Hematopoietic multipotent progenitor cell treated with erythropoietin and hydrocortisone succinate and interleukin-3 and kit ligand, for 6 days (in vitro differentiated cells): ENCODE measurements around the gene BCAP31.
"Not testable (repeated sequence)": the region's sequence is repeated elsewhere in the genome, so short reads cannot be mapped to it uniquely, and the experiment has no call there.

Source experiments
- DNase-seq: peaks from one replicate; pipeline ENCODE4 v3.0.0-alpha.2; 2015

The BCAP31 gene

DNA sequence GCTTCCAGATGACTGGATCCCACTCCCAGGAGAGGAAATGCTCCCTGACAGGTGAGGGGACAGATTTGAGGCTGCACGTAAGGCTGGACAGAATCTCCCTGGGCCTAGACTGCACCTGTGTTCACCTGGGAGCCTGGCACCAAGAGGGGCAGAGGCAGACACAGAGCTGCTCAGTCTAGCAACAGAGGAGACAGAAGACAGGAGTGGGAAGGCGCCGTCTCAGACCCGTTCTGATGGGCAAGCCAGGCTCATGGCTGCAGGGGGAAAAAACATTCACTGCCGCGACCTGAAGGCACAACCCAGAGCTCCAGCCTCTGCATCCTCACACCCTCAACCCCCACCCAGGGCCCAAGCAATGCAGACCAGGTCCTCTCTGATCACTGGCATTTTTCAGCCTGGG lies 16.8 kb downstream of the BCAP31 start:
- DNase-seq: no peak

DNA sequence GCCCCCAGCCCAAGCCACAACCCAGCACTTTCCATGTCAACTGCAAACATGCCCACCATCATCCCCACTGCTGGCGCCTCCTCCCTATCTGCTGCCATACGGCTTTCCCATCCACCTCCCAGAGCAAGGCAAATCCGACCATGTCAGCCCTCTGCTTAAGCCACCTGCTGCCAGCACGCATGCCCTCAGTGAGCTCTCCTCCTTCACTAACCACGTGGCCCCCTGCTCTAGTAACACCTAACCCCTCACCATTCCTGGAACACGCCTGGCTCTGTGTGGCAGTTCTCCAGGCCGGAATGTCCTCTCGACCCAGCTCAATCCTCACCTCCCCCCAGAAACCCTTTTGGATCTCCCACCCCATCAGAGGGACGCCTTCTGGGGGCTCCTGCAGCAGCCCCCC lies 17.4 kb downstream of the BCAP31 start:
- DNase-seq: no peak

DNA sequence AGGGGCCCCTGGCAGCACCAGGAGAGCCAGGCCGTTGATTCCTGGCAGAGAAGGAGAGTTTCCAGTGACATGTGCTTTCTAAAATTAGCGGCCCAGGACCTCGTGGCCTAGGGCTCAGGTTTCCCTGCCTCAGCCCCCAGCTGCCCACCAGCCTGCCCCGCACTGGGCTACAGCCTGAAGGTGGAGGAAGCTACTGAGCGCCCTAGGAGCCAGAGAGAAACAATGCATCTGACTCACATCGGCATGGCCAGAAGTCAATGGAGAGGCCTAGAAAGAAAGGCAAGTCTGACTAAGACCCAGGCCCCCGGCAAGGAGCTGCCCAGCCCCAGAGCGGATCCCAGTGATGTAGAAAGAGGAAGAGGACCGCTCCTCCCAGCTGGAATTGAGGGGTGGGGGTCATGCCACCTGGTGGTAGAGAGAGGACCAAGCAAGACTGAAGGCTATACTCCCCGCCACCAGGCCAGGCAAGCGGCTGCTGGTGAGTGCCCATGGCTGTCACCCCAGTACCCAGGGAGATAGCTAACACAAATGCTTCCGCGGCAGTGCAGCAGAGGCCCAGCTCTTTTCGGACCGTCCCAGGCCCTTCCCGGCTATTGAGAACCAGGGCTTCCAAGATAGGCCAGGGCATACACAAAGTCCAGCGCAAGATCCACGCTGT lies 18.7 kb downstream of the BCAP31 start:
- not testable (repeated sequence) for DNase-seq

DNA sequence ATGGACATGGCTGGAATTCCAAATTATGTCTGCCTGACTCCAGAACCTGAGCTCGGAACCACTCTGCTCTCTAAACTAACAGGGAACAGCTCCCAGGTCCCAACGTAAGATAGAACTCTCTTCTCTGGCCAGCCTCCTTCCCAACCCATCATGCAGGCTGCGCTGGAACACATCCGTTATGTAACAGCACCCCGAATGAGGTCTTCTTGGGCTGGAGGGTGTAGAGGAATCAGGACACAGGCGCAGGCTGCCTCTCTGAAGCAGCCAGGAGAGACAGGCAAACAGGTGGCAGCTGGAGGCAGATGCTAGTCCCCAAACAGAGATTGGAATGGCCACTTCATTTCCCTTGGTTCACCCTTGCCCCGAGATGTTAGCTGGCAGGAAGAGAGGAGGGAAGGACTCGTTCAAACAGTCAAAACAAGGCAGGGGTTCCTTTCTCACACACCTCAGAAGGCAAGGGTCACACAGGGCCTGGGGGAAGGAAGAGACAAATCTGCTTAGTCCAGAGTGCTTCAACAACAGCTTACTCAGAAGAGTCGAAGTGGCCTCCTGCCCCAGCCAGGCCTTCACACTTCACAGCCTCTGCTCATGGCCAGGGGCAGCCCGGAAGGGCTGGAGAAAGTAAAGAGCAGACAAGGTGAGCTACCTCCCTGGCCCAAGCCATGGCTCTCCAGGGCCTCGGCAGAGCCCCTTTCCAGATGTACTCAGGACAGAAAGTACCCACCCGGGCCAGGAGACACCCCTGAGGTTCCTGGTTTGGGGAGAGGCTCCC lies 19.4 kb downstream of the BCAP31 start:
- DNase-seq: not testable (repeated sequence)

DNA sequence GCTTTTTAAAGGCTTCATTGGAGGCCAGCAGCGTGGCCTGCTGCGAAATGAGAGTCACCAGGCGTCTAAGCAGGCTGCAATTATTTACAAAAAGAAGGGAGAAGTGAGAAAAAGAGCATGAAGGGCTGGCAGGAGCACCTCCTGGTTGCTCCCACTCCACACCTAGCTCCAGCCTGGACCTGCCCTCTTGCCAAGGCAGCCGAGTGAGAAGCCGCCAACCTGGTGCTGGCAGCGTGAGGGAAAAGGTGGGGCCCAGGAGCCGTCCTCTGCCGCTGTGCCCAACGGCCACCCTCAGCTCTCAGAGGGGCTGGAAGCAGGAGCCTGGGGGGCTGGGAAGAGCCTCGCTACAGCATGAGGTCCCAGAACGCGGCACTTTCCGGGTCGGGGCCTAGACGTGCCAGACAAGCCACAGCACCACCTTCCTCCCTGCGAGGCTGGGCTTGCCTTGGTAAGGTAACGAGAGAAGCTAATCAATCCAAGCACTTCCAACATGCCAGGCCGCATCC lies 20.1 kb downstream of the BCAP31 start:
- DNase-seq: no peak

DNA sequence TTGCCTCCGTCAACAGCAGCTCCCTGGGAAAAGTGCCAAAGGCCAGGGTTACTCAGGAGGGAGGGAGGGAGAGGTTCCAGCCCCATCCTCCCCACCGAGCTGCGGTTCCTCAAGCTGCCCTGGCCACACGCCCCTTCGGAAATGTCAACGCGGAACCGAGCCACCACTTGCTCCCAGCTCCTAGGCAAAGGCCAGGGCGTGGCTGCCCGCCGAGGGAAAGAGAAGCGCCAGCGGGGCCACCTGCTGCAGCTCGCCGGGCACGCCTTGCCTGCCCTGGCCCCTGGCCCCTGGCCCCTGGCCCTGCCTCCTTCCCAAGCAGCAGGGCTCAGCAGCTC lies 21.2 kb downstream of the BCAP31 start:
- DNase-seq: no peak

DNA sequence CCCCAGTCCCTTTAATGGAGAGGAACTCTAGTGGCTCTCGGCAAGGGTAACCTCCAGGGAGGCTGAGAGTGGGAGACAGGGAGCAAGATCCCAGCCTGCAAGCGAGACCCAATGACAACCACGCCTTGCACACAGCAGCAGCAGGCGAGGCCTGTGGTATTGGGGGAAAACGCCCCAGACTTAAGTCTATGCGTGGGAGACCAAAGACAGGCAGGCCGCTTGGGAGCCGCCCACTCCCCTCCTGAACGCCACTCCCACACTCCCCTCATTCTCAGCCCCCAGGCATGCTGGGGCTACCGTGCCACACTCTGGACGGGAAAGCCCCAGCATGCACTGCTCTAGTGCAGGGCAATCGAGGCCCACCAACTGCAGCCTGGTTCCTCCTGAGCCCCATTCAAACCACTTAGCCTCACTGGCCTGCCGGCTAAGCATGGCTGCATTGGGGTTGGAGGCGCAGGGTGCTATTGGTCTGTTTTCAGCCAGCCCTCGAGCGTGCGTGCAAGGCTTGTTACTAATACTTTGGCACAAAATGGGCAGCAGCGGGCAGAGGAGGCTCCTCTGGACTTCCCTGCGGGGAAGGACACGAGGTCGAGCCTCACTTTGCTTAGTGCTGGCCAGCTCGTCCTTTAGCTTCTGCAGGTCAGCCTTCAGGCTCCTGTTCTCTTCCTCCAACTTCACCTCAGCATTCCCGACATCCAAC lies 21.7 kb downstream of the BCAP31 start:
- no peak for DNase-seq

DNA sequence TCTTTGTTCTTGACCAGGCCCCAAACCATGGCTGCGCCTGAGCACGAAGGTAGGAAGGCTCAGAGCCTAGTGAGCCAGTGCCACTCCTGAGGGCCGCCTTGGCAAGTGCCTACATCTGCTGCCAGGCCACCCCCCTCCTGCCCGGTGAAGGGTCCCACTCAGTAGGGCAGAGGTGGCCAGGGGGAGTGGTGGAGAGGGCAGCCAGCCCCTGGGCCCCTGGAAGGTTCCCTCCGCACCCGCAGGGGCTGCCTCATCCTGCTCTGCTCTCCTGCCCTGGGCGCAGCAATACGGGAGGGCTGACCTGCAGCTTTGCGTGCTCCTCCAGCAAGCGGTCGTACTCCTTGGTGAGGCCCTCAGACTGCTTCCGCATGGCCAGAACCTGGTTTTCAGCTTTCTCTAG lies 22.5 kb downstream of the BCAP31 start:
- DNase-seq: no peak

DNA sequence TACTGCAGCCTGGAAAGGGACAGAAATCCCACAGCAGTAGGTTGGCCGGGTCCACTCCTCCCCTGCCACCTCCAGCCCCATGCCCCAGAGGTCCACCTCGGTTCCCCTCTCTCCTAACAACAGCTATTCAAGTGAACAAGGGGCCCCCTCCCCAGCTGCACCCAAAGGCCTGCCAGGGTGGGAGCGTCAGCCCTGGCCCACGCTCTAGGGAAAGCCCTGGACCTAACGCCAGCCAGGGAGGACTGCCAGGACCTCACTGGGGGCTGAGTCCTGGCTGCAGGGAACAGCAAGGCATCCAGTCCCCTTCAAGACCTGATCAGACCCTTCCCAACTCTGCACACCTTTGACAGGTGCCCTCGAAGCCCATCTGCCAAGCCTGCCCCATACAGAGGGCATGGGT lies 23.2 kb downstream of the BCAP31 start:
- no peak for DNase-seq

DNA sequence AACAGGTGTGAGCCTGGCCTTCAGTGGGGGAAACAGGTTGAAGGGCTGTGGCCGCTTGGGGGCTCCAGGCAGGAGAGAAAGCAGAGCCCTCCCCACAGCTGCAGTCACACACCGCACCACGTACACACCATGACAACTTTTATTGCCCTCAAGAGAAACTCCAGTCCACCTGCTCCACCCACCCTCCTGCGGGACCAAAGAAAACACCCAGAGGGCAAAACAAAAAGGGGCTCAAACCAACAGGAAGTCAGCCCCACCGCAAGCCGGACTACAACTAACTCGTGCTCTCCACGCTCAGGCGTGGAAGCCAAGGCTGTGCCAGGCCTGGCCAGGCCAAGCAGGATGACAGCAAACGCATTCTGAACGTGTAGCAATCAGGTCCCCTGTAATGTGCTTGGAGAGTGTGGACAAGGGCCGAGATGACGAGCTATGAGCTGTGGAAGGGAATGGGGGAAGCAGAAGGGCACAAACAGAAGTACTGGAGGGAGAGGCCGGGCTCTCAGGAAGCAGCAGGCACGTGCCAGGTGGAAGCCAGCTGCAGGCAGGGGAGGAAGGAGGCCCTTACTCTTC lies 23.7 kb downstream of the BCAP31 start:
- no peak for DNase-seq

DNA sequence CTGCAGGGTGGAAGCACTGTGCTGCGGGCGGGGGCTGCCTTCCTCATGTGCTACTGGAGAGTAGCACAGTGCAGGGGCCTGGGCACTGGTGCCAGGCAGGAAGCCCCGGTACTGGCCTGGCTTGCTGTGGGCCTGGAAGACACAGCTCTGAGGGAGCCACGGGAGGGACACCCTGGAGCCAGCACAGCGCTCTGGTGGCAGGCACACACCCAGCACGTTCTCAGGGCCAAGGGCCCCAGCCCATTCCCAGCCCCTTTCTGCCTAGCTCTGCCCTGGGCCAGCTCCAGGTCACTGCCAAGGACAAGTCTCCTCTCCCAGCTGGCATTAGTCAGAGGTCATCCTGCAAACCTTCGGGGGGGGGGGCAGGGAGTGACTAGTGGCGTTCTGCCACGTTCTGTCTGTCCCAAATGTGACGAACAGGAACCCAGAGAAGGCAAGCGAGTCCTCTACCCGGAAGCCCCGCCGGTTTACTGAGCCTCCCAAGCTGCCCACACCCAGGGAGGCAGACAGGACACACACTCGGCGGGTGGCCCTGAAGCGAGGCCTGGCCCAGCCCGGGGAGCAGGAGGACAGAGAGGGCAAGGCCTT lies 24.3 kb downstream of the BCAP31 start:
- not testable (repeated sequence) for DNase-seq

DNA sequence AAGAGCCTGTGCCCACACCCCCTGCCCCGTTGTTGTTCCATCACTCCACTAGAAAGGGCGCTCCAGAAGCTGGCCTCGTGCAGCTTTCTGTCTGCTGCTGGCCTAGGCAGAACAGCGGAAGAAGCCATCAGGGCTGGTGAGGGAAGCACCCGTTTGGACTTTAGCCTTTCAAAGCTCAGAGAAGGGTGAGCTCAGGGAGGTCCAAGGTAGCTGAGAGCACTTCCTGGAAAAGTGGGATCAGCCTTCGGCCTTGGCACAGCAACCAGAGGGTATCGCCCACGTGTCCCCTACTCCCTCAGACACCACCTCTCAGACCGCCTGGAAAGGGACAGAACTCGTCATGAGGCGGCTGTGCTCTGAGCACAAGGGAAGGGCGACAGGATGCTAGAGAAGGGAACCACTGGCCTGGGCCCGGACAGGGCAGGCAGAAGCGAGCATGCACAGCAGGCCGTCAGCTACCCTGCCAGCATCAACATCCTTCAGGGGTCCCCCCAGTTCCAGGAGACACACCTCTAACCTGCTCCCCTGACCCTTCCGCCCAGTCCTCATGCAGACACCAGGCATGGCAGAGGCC lies 24.9 kb downstream of the BCAP31 start:
- not testable (repeated sequence) for DNase-seq

DNA sequence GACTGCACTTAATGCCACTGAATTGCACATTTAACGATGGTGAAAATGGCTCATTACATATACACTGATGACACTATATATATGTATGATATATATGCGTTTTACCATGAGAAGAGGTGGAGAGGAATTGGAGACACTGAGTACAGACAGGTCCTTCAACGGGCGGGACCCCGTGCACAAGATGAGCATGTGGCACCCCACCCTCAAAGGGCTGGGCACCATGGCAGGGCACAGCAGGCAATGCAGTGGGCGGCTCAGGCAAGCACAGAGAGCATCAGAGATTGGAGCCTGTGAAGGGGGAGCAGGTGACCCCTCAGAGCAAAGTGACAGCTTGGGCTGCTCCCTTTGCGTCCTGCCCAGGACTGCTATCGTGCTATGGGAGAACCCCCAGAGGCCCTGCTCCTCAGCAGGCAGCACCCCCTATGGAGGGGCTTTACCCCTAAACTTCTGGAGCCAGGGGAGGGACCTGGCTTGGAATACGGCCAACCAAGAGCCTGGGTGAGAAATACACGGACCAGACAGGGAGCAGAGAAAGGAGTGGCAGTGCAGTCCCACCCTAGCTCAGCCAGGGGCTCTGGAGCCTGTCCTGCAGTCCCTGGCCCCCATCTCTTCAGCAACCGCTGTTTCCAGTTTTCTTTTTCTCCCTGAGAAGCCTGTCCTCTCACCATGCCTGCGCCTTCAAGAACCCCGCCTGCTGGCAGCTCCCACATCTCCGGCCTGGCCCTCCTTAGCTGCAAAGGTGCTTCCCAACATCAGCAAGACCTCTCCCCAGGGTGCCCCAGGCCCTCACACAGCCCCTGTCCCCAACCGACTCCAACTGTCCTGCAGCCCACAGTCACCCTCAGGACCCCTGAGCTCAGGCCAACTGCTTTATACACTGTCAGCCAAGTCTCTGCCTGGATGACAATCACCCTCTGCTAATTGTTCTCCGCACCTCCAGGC lies 26.0 kb downstream of the BCAP31 start:
- DNase-seq: no peak

DNA sequence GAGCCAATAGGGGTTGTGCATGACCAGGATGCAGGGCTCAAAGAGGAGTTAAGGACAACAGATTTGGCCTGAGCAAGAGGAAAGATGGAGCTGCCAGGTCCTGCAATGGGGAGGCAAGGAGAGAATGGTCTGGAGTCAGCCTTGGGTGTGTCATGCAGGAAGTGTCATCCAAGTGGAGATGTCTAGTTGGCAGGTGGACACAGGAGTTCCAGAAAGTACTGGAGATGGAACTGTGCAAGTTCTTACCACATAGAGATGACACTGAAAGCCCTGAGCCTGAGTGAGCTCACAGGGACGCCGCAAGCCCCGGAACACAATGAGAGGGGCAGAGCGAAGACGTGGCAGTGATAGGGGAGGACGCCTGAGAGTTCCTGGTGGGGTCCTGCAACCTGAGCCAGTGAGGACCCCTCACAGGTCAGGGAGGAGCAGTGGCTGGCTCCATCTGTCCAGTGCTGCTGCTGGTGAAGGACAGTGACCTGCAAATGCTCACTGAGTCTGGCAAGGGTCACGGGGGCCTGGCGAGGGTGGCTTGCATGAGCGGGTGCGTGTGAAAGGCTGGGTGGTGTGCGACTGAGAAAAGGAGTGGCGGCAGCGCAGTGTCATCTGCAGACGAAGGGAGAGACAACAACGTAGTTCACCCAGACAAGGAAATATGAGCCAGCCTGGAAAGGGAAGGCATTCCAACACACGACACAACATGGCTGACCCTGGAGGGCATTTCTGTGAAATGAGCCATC lies 27.0 kb downstream of the BCAP31 start:
- DNase-seq: not testable (repeated sequence)

DNA sequence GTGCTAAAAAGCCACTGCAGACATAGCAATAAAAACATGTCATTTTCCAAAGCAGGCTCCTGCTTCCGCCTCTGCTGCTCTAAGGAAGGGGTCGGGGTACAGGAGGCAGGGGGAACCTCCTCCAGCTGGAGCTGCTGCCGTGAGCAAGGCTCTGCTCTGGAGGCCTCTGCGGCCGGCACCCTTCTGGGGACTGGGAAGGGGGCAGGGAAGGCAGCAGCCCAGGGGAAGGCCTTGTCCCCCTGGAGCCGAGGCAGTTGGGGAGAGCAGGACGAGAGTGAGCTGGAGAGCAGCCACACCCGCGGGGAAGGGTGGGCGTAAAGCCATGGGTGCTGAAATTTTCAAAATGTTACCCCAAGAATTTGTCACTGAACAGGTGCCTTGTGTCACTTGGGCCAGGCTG lies 27.6 kb downstream of the BCAP31 start:
- DNase-seq: not testable (repeated sequence)

DNA sequence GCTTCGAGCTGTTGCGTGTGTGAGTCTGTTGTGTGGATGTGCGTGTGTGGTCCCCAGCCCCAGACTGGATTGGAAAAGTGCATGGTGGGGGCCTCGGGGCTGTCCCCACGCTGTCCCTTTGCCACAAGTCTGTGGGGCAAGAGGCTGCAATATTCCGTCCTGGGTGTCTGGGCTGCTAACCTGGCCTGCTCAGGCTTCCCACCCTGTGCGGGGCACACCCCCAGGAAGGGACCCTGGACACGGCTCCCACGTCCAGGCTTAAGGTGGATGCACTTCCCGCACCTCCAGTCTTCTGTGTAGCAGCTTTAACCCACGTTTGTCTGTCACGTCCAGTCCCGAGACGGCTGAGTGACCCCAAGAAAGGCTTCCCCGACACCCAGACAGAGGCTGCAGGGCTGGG lies 28.1 kb downstream of the BCAP31 start:
- no peak for DNase-seq

DNA sequence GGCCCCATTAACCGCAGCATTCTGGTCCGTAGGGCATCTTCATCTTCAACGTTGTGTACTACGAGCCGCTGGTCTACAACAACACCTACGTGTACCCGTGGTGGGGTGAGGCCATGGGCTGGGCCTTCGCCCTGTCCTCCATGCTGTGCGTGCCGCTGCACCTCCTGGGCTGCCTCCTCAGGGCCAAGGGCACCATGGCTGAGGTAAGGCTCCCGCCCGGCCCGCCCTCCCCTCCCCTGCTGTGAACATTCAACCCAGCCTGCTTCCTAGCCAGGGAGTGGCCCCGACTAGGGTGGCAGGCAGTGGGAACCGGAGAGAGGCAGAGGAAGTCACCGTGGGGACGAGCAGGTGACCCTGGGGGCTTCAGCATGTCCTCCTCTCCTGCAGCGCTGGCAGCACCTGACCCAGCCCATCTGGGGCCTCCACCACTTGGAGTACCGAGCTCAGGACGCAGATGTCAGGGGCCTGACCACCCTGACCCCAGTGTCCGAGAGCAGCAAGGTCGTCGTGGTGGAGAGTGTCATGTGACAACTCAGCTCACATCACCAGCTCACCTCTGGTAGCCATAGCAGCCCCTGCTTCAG lies 29.4 kb downstream of the BCAP31 start:
- no peak for DNase-seq

DNA sequence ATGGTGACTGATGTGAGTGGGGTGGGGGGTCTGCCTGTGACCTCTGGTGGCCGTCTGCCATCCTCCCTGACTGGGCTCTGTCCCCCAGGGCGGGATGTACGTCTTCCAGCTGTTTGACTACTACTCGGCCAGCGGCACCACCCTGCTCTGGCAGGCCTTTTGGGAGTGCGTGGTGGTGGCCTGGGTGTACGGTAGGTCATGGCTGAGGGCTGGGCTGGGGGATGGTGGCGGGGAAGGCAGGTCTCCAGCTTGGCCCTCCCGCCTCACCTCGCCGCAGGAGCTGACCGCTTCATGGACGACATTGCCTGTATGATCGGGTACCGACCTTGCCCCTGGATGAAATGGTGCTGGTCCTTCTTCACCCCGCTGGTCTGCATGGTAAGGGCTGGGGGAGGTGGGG lies 29.9 kb downstream of the BCAP31 start:
- DNase-seq: not testable (repeated sequence)

DNA sequence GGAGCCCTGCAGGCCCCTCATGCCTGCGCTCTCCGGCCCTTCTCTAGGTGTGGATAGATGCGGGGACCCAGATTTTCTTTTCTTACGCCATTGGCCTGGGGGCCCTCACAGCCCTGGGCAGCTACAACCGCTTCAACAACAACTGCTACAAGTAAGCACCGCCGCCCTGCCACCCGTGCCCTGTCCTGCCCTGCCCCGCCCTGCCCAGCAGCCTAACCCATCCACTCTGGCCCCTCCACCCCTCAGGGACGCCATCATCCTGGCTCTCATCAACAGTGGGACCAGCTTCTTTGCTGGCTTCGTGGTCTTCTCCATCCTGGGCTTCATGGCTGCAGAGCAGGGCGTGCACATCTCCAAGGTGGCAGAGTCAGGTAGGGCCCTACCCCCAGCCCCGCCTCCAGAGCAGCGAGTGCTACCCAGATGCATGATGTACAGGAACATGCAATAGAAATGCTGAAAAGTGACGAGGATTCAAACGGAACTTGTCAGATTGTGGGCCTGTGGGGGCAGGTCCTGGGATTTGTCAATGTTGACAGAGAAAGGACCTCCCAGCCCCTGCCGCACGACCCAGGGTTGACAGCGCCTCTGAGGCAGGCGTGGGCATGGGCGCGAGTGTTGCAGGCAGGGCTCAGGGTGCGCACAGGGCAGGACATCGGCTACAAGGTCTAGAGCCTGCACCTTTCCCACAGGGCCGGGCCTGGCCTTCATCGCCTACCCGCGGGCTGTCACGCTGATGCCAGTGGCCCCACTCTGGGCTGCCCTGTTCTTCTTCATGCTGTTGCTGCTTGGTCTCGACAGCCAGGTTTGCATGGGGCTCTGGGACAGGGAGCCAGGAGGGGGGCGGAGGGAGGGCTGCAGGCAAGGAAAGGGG lies 30.7 kb downstream of the BCAP31 start:
- no peak for DNase-seq
